ENCODE results near the gene ARL8B.
"Not testable (repeated sequence)": the region's sequence is repeated elsewhere in the genome, so short reads cannot be mapped to it uniquely, and the experiment has no call there.

Gene ARL8B

GRCh38 chr3:5112043-5112442 lies 10.0 kb upstream of the ARL8B start:
- no peak for DNase-seq (ENCODE audit: low read depth)

- not testable (repeated sequence) for DNase-seq (ENCODE audit: low read depth)
These were observed 8.4 kb upstream of the ARL8B start for GRCh38 chr3:5113726-5114125.

- no peak for DNase-seq (ENCODE audit: low read depth)
These were observed 6.5 kb upstream of the ARL8B start for GRCh38 chr3:5115506-5116162.

GRCh38 chr3:5116538-5116937 lies 5.6 kb upstream of the ARL8B start:
- no peak for DNase-seq (ENCODE audit: low read depth)

GRCh38 chr3:5120446-5120845 lies 1.6 kb upstream of the ARL8B start:
- DNase-seq (ENCODE audit: low read depth): no peak

- no peak for DNase-seq (ENCODE audit: low read depth)
These were observed 932 bp downstream of the ARL8B start for GRCh38 chr3:5122741-5123706.

GRCh38 chr3:5123937-5124336 lies 1.8 kb downstream of the ARL8B start:
- no peak for DNase-seq (ENCODE audit: low read depth)

GRCh38 chr3:5126586-5126985 lies 4.5 kb downstream of the ARL8B start:
- no peak for DNase-seq (ENCODE audit: low read depth)

GRCh38 chr3:5128849-5129248 lies 6.8 kb downstream of the ARL8B start:
- DNase-seq (ENCODE audit: low read depth): no peak

GRCh38 chr3:5133239-5134018 lies 11.3 kb downstream of the ARL8B start:
- no peak for DNase-seq (ENCODE audit: low read depth)

- DNase-seq (ENCODE audit: low read depth): no peak
These were observed 11.9 kb downstream of the ARL8B start for GRCh38 chr3:5134019-5134391.

- no peak for DNase-seq (ENCODE audit: low read depth)
These were observed 12.4 kb downstream of the ARL8B start for GRCh38 chr3:5134499-5134898.

GRCh38 chr3:5136211-5136918 lies 14.3 kb downstream of the ARL8B start:
- DNase-seq (ENCODE audit: low read depth): no peak

- no peak for DNase-seq (ENCODE audit: low read depth)
These were observed 14.9 kb downstream of the ARL8B start for GRCh38 chr3:5136919-5137429.

GRCh38 chr3:5138214-5138981 lies 16.3 kb downstream of the ARL8B start:
- no peak for DNase-seq (ENCODE audit: low read depth)

- DNase-seq (ENCODE audit: low read depth): no peak
These were observed 18.1 kb downstream of the ARL8B start for GRCh38 chr3:5140230-5140621.

- no peak for DNase-seq (ENCODE audit: low read depth)
These were observed 18.7 kb downstream of the ARL8B start for GRCh38 chr3:5140839-5141238.

- no peak for DNase-seq (ENCODE audit: low read depth)
These were observed 19.7 kb downstream of the ARL8B start for GRCh38 chr3:5141760-5142159.

GRCh38 chr3:5143464-5143863 lies 21.4 kb downstream of the ARL8B start:
- no peak for DNase-seq (ENCODE audit: low read depth)

GRCh38 chr3:5144316-5144994 lies 22.4 kb downstream of the ARL8B start:
- DNase-seq (ENCODE audit: low read depth): no peak

Measured in HS-27A (cell line).